Measurements from ENCODE around the gene RASA3.

The RASA3 gene

DNA sequence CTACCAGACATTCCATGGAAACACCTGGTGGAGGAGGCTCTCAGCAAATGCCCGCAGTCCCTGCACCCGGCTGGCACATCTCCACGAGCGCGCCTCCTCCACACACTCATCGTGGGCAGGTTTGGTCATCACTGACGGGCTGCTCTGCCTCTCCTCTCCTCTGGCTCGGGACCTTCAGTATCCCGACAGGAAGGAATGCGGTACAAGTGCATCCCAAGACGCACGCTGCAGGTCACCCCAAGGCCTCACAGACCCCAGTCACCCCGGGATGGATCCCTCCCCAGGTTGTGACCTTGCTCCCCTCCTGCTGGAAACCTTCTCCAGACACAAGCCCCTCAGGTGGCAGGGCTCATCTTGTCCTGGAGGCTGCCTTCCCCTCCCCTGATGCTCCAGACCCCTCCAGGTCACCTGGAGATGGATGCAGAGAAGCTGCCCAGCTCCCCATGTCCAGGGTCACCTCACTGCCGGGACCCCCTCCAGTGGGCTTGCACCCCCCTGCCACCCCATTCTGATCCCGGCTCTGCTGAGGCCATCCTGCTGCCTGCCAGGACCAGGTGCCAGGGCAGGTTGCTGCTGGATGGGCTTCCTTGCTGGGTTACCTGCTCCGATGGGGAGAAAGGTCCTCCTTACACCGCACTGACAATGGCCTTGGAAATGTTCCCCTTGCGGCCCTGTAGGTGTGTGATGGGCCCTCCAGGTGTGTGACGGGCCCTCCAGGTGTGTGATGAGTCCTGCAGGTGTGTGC is 188.4 kb downstream of the RASA3 start:
- TF ChIP-seq CTCF (IDR thresholded peaks at IDR 0.05; ENCODE audit: low read depth, low read length, missing control alignments), result no peak
- H3K4me3 ChIP-seq (replicated peaks; ENCODE audit: low read depth, low read length), result no peak overlapping the region
- no peak for DNase-seq (ENCODE audit: extremely low read depth, low read depth)

DNA sequence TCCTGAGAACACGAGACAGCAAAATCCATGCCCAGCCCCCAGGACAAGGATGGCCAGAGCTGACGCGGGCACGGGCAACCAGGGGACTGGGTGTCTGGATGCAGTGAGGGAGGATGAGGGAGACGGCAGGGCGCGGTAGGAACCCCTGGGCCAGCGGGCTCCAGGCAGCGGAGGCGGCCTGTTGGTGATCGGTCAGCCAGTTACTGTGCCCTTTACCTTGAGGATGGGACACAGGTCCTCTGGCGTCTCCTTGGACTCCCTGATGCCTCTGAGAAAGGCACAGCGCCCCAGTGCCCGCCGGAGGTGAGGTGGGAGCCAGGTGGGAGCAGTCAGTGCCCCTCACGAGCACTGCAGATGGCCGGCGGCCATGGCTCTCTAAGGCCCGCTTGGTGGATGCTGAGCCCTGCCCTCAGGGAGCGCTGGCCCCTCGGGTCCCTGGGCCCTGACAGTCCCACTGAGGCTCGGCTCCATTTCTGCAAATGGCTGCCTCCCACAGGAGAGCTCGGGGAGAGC is 189.8 kb downstream of the RASA3 start:
- TF ChIP-seq CTCF (IDR thresholded peaks at IDR 0.05; ENCODE audit: low read depth, low read length, missing control alignments), result no peak
- no peak for DNase-seq (ENCODE audit: extremely low read depth, low read depth)

DNA sequence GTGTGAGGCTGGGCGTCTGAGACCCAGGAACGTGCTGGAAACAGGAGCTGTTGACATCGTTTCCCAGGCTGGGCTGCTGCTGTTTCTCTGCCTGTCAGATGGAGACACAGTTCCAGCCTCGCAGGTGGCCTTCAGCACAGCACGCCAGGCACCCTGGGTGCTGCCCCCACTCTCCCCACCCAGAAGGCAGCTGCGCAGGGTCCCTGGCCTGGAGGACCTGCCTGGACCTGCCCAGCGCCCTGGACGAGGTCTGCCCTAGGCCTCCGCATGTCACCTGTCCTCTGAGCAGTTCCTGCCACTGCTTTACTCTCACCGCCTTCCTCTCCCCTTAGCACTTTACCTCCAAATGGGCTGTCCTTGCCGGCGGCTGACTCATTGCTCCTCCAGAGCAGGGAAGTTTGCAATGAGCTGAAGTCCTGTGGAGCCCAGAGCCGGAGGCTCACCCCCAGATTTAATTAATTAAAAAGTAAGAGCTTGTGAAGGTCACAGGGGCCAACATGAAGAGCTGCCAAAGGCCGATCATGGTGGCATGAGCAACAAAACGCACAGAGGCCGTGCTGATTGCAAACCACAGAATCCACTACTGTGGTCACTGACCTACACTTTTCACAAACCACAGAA is 190.7 kb downstream of the RASA3 start:
- DNase-seq (ENCODE audit: extremely low read depth, low read depth), result no peak
- H3K4me3 ChIP-seq (replicated peaks; ENCODE audit: low read depth, low read length), result no peak overlapping the region
- no peak for TF ChIP-seq CTCF (IDR thresholded peaks at IDR 0.05; ENCODE audit: low read depth, low read length, missing control alignments)

More for the DNA sequence above, 189.8 kb downstream of the RASA3 start:
- no peak overlapping the region for H3K4me3 ChIP-seq (replicated peaks; ENCODE audit: low read depth, low read length)

DNA sequence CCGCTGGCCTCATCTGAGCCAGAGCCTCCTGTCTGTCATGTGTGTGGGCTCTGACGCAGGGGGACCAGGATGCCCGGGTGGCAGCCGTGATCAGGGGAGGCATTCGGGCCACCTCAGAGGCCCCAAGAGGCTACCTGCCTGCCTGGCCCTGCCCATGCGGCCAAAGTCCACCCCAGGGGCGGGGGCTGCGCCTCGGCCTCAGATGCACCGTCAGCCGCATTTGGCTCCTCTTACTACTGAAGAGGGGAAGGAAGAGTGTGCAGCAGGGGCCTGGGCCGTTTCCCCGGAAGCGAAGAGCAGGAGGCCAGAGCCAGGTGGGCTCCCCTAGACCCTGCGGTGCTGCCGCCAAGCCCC is 192.5 kb downstream of the RASA3 start:
- DNase-seq (ENCODE audit: extremely low read depth, low read depth), result no peak
- TF ChIP-seq CTCF (IDR thresholded peaks at IDR 0.05; ENCODE audit: low read depth, low read length, missing control alignments), result no peak
- no peak overlapping the region for H3K4me3 ChIP-seq (replicated peaks; ENCODE audit: low read depth, low read length)

DNA sequence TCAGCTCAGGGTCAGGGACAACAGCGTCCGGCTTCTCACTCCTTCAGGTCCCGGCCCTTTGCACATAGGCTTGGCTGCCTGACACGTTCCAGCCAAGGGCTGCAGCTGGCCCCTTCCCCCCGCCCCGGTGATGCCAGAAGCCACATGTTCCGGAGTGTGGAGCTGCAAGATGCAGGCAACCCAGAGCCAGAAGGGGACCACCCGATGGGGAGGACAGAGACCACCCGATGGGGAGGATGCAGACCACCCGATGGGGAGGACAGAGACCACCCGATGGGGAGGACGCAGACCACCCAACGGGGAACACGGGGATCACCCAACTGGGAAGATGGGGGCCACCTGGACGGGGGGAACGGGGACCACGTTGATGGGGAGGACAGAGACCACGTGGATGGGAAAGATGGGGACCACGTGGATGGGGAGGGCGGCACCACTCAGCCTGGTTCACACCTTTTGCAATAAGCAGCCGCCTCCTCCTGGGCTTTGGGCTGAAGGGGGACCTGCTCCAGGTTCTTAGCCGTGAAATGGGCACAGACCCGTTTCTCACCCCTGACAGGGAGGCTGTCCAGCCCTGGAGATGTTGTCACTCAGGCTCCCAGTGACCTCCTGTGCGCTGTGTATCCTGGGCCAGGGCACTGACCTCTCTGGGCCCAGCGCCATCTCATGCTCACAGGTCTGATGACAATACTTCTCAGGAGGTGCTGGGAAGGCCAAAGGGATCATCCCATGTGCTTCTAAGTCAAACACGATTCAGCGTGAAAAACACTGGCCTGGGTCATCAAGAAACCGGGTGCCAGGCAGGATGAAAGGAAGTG is 193.1 kb downstream of the RASA3 start:
- no peak for TF ChIP-seq CTCF (IDR thresholded peaks at IDR 0.05; ENCODE audit: low read depth, low read length, missing control alignments)
- no peak for DNase-seq (ENCODE audit: extremely low read depth, low read depth)
- H3K4me3 ChIP-seq (replicated peaks; ENCODE audit: low read depth, low read length), result no peak overlapping the region

DNA sequence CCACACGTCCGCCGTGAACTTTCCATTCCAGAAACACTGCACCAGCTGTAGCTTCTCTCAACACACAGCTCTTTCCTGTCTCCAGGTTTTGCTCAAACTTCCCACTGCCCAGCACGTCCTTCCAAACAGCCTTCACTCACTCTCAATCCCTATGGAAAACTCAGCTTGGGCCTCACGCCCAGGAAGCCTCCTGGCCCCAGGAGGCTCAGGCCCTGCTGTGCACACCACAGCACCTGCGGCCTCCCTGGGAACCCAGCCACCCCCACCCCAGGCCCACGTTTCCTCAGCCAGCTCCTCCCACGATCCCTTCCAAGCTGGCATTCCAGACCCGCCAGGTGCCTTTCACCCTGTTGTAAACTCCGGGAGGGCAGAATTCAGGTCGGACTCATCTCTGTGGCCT is 193.7 kb downstream of the RASA3 start:
- DNase-seq (ENCODE audit: extremely low read depth, low read depth), result no peak
- H3K4me3 ChIP-seq (replicated peaks; ENCODE audit: low read depth, low read length), result no peak overlapping the region
- no peak for TF ChIP-seq CTCF (IDR thresholded peaks at IDR 0.05; ENCODE audit: low read depth, low read length, missing control alignments)
